Prostate gland (tissue), 2 donors: ENCODE measurements around the gene AOPEP. TPM values are rescaled to one million over a fixed set of nuclear protein-coding genes. Genes with fewer than 3 reads are reported as not detected.

ENCODE experiments used
- DNase-seq: peaks from one replicate; pipeline ENCODE4 v3.0.0-alpha.2; 2019; ENCODE audit warnings: low spot score
- H3K27ac ChIP-seq, 2 donors: fragments of 200-600 bp; sonication (generic); 2 replicates each; pipeline ENCODE4 v1.5.1; 2017 to 2019
- H3K27me3 ChIP-seq: fragments of 200-600 bp; sonication (generic); replicated peaks from 2 replicates; pipeline ENCODE4 v1.5.1; 2019; ENCODE audit not compliant: insufficient read depth
- H3K36me3 ChIP-seq, 2 donors: fragments of 200-600 bp; sonication (generic); 1 replicate in 1 of 2; 2 replicates in 1 of 2; pipeline versions ENCODE4 v1.5.1 to v1.8.1; 2017 to 2019
- H3K4me1 ChIP-seq: fragments of 200-600 bp; sonication (generic); replicated peaks from 2 replicates; pipeline ENCODE4 v1.5.1; 2019
- H3K4me3 ChIP-seq, 2 donors: fragments of 200-600 bp; sonication (generic); 2 replicates each; pipeline ENCODE4 v1.5.1; 2017 to 2019
- H3K9me3 ChIP-seq: fragments of 200-600 bp; sonication (generic); 2 replicates; pipeline ENCODE4 v1.5.1; 2017
- CTCF ChIP-seq, 4 experiments: fragments of 200-600 bp in 2 of 4; fragments of 450-650 bp in 2 of 4; sonication (generic) in 2 of 4; IDR thresholded peaks; 1 replicate in 3 of 4; 2 replicates in 1 of 4; pipeline ENCODE4 v1.5.1; 2016 to 2019; ENCODE audit warnings: antibody characterized with exemption in 4 of 4, mild to moderate bottlenecking in 2 of 4, moderate library complexity in 2 of 4
- POLR2A ChIP-seq: fragments of 450-650 bp; IDR thresholded peaks from one replicate; pipeline ENCODE4 v1.6.1; 2016; ENCODE audit warnings: antibody characterized with exemption, mild to moderate bottlenecking
- POLR2AphosphoS5 ChIP-seq: sonication (generic); formaldehyde crosslinking; IDR thresholded peaks from one replicate; pipeline ENCODE4 v1.6.1; 2017; ENCODE audit warnings: antibody characterized with exemption
- WGBS: methylation state at CpG from one replicate; pipeline ENCODE4 v1.1.5; 2018; 5-methylcytosine and 5-hydroxymethylcytosine counted together
- intact Hi-C: fragments of 100-400 bp; cut with DNase I; formaldehyde crosslinking; loops from one replicate; pipeline ENCODE4 v1.14.2; 2022
- total RNA-seq, 2 donors: library from RNA; depleted of rRNA; stranded (reverse); fragments of >200 nt; gene quantifications; one replicate each; pipeline ENCODE4 v1.1.0, GENCODE V29; 2016

Gene AOPEP
- total RNA-seq, 2 donors from 2014 or later = 107 to 188 TPM

- Histone ChIP-seq H3K4me3 (no peak overlapping the region), H3K9me3 (no peaks in the 10 kb centered on the region), H3K4me1 (peaks cover 3% of the 10 kb centered on the region), H3K27ac (peak overlapping the region; percentile 94 to 96), H3K36me3 (no peaks in the 10 kb centered on the region), H3K27me3 (no peaks in the 10 kb centered on the region)
- whole genome bisulfite sequencing = 24% methylated on average over 7 of the region's 7 CpGs
- TF ChIP-seq POLR2AphosphoS5 (no peak), CTCF (IDR thresholded peaks at IDR 0.05) (no peak), POLR2A (no peak)
- DNase-seq = no peak
- intact Hi-C loops = loop anchor here (5.0 kb wide), 1 partner anchor 115 kb away; no protein-coding TSS in a partner anchor
These were observed 285.7 kb downstream of the AOPEP start for GRCh38 chr9:95012035-95012708.

- H3K4me3 ChIP-seq = no peak overlapping the region
- DNase-seq = no peak
- intact Hi-C loops = loop anchor here (5.0 kb wide), 1 partner anchor 114 kb away; no protein-coding TSS in a partner anchor
- no peaks in the 10 kb centered on the region for H3K9me3 ChIP-seq
- 42% methylated on average over 3 of the region's 3 CpGs for WGBS
- H3K36me3 ChIP-seq = no peaks in the 10 kb centered on the region
- TF ChIP-seq POLR2A (no peak), CTCF (IDR thresholded peaks at IDR 0.05) (no peak), POLR2AphosphoS5 (no peak)
- H3K27ac ChIP-seq = peak overlapping the region in 1 of 2 donors; percentile 2
- no peaks in the 10 kb centered on the region for H3K27me3 ChIP-seq
- H3K4me1 ChIP-seq = peaks cover 3% of the 10 kb centered on the region
These were observed 286.4 kb downstream of the AOPEP start for GRCh38 chr9:95012902-95013301.

GRCh38 chr9:95014917-95015316 is 288.4 kb downstream of the AOPEP start:
- Histone ChIP-seq H3K4me3 (no peak overlapping the region), H3K9me3 (no peaks in the 10 kb centered on the region), H3K36me3 (no peaks in the 10 kb centered on the region), H3K4me1 (peaks cover 5% of the 10 kb centered on the region), H3K27ac (no peak overlapping the region), H3K27me3 (no peaks in the 10 kb centered on the region)
- intact Hi-C loops = loop anchor here (5.0 kb wide), 1 partner anchor 112 kb away; no protein-coding TSS in a partner anchor
- 34% methylated on average over 2 of the region's 2 CpGs for WGBS
- no peak for DNase-seq
- TF ChIP-seq CTCF (IDR thresholded peaks at IDR 0.05) = no peak
- TF ChIP-seq POLR2AphosphoS5 = no peak
- no peak for TF ChIP-seq POLR2A

GRCh38 chr9:95015569-95015968 is 289.1 kb downstream of the AOPEP start:
- H3K36me3 ChIP-seq = no peaks in the 10 kb centered on the region
- no peaks in the 10 kb centered on the region for H3K9me3 ChIP-seq
- no peaks in the 10 kb centered on the region for H3K27me3 ChIP-seq
- no peak for DNase-seq
- 85% methylated on average over 4 of the region's 4 CpGs for WGBS
- intact Hi-C loops = no loop called here
- H3K4me3 ChIP-seq = no peak overlapping the region
- peaks cover 5% of the 10 kb centered on the region for H3K4me1 ChIP-seq
- H3K27ac ChIP-seq = no peak overlapping the region
- TF ChIP-seq POLR2AphosphoS5 (no peak), CTCF (IDR thresholded peaks at IDR 0.05) (no peak), POLR2A (no peak)

- Histone ChIP-seq H3K9me3 (no peaks in the 10 kb centered on the region), H3K4me3 (no peak overlapping the region), H3K4me1 (peaks cover 5% of the 10 kb centered on the region), H3K36me3 (no peaks in the 10 kb centered on the region), H3K27me3 (no peaks in the 10 kb centered on the region), H3K27ac (no peak overlapping the region)
- 77% methylated on average over 1 of the region's 1 CpG for WGBS
- intact Hi-C loops = no loop called here
- TF ChIP-seq CTCF (IDR thresholded peaks at IDR 0.05) = no peak
- no peak for TF ChIP-seq POLR2AphosphoS5
- TF ChIP-seq POLR2A = no peak
- no peak for DNase-seq
These were observed 290.6 kb downstream of the AOPEP start for GRCh38 chr9:95017062-95017461.
